ENCODE data around the gene KPNA6. TPM values are rescaled to one million over a fixed set of nuclear protein-coding genes. Genes with fewer than 3 reads are reported as not detected.

KPNA6 gene
- polyA plus RNA-seq, 1 experiment: 26.6 TPM

DNA sequence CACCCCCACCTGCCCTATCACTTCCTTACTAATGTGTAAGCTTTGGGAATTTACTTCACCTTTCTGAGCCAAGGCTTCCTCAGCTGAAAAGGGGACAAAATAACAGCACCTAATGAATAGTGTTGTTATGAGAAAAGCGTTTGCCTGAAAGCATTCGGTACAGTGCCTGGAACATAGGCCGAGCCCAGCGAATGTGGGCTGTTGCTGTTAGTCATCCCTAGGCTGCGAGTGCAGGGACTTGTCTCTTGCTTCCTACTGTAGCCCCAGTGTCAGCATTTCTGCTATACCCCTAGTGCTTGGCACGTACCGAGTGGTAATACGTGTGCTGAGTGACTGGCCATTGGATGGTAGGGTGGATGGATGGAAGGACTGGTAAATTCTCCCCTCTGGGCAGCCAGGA, 16.7 kb upstream of the KPNA6 start:
- ChIA-PET POLR2A (interaction anchor here (0.8 kb wide), 1 partner anchor 18 kb away, joined by 3 read pairs; no protein-coding TSS in a partner anchor), CTCF (interaction anchor here (1.5 kb wide), 1 partner anchor 18 kb away, joined by 3 read pairs; the partner anchor contains the start of gene TMEM39B)
- TF ChIP-seq CTCF (IDR thresholded peaks at IDR 0.05; ENCODE audit: insufficient read depth, low read depth, low read length): no peak
- no peaks in the 10 kb centered on the region for H3K27me3 ChIP-seq (ENCODE audit: control insufficient read depth, insufficient read depth, low read length)
- no peak overlapping the region for H3K4me3 ChIP-seq (ENCODE audit: low read depth, low read length)
- peaks cover 27% of the 10 kb centered on the region for H3K36me3 ChIP-seq (ENCODE audit: control insufficient read depth, insufficient read depth, low read length)
- DNase-seq (ENCODE audit: low read depth): no peak

DNA sequence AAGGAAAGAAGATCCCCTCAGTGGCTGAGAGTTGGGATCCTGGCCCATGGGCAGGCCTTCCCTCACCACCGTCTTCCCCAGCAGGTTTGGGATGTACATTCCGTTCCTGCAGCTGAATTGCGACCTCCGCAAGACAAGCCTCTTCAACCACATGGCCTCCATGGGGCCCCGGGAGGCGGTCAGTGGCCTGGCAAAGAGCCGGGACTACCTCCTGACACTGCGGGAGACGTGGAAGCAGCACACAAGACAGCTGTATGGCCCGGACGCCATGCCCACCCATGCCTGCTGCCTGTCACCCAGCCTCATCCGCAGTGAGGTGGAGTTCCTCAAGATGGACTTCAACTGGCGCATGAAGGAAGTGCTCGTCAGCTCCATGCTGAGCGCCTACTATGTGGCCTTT, 16.3 kb upstream of the KPNA6 start:
- H3K4me3 ChIP-seq (ENCODE audit: low read depth, low read length): no peak overlapping the region
- no peak for DNase-seq (ENCODE audit: low read depth)
- POLR2A ChIA-PET: interaction anchor here (0.5 kb wide), 1 partner anchor 44 kb away, joined by 3 read pairs; no protein-coding TSS in a partner anchor
- peaks cover 28% of the 10 kb centered on the region for H3K36me3 ChIP-seq (ENCODE audit: control insufficient read depth, insufficient read depth, low read length)
- no peak for TF ChIP-seq CTCF (IDR thresholded peaks at IDR 0.05; ENCODE audit: insufficient read depth, low read depth, low read length)
- CTCF ChIA-PET: interaction anchor here (1.5 kb wide), 1 partner anchor 18 kb away, joined by 3 read pairs; the partner anchor contains the start of gene TMEM39B
- H3K27me3 ChIP-seq (ENCODE audit: control insufficient read depth, insufficient read depth, low read length): no peaks in the 10 kb centered on the region

GRCh38 chr1:32094746-32095521, 12.9 kb upstream of the KPNA6 start:
- peaks cover 30% of the 10 kb centered on the region for H3K36me3 ChIP-seq (ENCODE audit: control insufficient read depth, insufficient read depth, low read length)
- no peaks in the 10 kb centered on the region for H3K27me3 ChIP-seq (ENCODE audit: control insufficient read depth, insufficient read depth, low read length)
- CTCF ChIA-PET: interaction anchor here (1.0 kb wide), 1 partner anchor 16 kb away, joined by 3 read pairs; no protein-coding TSS in a partner anchor
- DNase-seq (ENCODE audit: low read depth): no peak
- H3K4me3 ChIP-seq (ENCODE audit: low read depth, low read length): no peak overlapping the region
- TF ChIP-seq CTCF (IDR thresholded peaks at IDR 0.05; ENCODE audit: insufficient read depth, low read depth, low read length): no peak
- POLR2A ChIA-PET: no interaction called here

DNA sequence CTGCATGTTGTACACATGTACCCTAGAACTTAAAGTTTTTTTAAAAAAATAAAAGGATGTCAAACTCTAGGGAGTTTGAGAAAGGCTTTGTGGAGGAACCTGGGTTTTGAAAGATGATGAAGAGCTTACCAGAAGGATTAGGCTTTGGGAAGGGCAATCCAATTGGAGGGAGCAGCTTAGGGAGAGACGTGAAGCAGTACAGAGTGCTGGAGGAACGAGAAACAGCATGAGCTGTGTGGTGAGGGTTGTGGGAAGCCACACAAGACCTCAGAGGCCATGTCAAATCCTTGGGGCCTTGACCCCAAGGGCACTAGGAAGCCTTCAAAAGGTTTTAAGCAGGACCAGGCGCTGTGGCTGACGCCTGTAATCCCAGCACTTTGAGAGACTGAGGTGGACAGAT, 8.4 kb upstream of the KPNA6 start:
- Histone ChIP-seq H3K36me3 (ENCODE audit: control insufficient read depth, insufficient read depth, low read length) (peaks cover 23% of the 10 kb centered on the region), H3K4me3 (ENCODE audit: low read depth, low read length) (no peak overlapping the region), H3K27me3 (ENCODE audit: control insufficient read depth, insufficient read depth, low read length) (no peaks in the 10 kb centered on the region)
- ChIA-PET POLR2A (no interaction called here), CTCF (interaction anchor here (0.6 to 0.7 kb wide), 2 partner anchors 17 to 18 kb away, joined by 3 to 4 read pairs; no protein-coding TSS in a partner anchor)
- no peak for DNase-seq (ENCODE audit: low read depth)
- no peak for TF ChIP-seq CTCF (IDR thresholded peaks at IDR 0.05; ENCODE audit: insufficient read depth, low read depth, low read length)

- ChIA-PET CTCF (no interaction called here), POLR2A (interaction anchor here (0.9 kb wide), 1 partner anchor 37 kb away, joined by 4 read pairs; no protein-coding TSS in a partner anchor)
- DNase-seq (ENCODE audit: low read depth): no peak
- Histone ChIP-seq H3K36me3 (ENCODE audit: control insufficient read depth, insufficient read depth, low read length) (peaks cover 15% of the 10 kb centered on the region), H3K27me3 (ENCODE audit: control insufficient read depth, insufficient read depth, low read length) (no peaks in the 10 kb centered on the region), H3K4me3 (ENCODE audit: low read depth, low read length) (no peak overlapping the region)
- TF ChIP-seq CTCF (IDR thresholded peaks at IDR 0.05; ENCODE audit: insufficient read depth, low read depth, low read length): no peak
Measured at GRCh38 chr1:32100359-32100758, 7.5 kb upstream of the KPNA6 start.
